GM20000 (cell line): Measurements from ENCODE around the gene ZKSCAN2.

Source experiments
- DNase-seq: peaks from one replicate; pipeline ENCODE4 v3.0.0; 2012; ENCODE audit warnings: low spot score
- TF ChIP-seq, protein P1 (sequence below): IDR thresholded peaks from 2 replicates; pipeline ENCODE4 v1.5.1; 2012; ENCODE audit warnings: mild to moderate bottlenecking, control low read depth; ENCODE audit errors: extremely low read depth, missing control alignments

The ZKSCAN2 gene

DNA sequence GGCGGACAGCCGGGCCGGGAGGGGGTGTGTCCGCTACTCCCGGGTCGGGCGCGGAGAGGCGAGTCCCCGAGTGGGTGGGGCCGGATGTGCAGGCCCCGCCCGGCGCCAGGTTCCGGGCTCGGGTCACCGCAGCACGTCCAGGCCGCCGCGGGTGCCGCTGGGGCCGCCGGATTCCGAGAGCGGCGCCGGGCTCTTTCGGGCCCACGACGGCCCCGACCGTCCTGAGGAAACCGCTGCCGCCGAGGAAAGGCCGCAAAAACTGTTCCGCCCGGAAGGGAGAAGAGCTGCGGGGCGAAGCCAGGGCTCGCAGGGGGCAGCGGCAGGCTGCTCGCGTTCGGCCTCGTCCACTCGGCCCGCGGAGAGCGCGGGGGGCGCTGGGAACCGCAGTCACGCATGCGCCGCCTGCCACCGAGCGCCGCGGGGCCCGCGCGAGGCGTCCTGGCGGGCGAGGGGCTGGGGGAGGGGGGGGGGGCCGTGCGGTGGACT, at the start of gene ZKSCAN2:
TSS of gene ZKSCAN2 (minus strand) at position 376 of the 486 bp plus-strand sequence. CDS start 718 bp downstream, outside the sequence.
- TF ChIP-seq, protein P1, sequence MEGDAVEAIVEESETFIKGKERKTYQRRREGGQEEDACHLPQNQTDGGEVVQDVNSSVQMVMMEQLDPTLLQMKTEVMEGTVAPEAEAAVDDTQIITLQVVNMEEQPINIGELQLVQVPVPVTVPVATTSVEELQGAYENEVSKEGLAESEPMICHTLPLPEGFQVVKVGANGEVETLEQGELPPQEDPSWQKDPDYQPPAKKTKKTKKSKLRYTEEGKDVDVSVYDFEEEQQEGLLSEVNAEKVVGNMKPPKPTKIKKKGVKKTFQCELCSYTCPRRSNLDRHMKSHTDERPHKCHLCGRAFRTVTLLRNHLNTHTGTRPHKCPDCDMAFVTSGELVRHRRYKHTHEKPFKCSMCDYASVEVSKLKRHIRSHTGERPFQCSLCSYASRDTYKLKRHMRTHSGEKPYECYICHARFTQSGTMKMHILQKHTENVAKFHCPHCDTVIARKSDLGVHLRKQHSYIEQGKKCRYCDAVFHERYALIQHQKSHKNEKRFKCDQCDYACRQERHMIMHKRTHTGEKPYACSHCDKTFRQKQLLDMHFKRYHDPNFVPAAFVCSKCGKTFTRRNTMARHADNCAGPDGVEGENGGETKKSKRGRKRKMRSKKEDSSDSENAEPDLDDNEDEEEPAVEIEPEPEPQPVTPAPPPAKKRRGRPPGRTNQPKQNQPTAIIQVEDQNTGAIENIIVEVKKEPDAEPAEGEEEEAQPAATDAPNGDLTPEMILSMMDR: no peak
- DNase-seq: peak; percentile 94

GRCh38 chr16:25299792-25300590, 42.3 kb upstream of the ZKSCAN2 start:
- TF ChIP-seq, protein P1: no peak
- DNase-seq: no peak

- no peak for DNase-seq
- TF ChIP-seq, protein P1: no peak
Observed at GRCh38 chr16:25298165-25298872, 40.7 kb upstream of the ZKSCAN2 start.

DNA sequence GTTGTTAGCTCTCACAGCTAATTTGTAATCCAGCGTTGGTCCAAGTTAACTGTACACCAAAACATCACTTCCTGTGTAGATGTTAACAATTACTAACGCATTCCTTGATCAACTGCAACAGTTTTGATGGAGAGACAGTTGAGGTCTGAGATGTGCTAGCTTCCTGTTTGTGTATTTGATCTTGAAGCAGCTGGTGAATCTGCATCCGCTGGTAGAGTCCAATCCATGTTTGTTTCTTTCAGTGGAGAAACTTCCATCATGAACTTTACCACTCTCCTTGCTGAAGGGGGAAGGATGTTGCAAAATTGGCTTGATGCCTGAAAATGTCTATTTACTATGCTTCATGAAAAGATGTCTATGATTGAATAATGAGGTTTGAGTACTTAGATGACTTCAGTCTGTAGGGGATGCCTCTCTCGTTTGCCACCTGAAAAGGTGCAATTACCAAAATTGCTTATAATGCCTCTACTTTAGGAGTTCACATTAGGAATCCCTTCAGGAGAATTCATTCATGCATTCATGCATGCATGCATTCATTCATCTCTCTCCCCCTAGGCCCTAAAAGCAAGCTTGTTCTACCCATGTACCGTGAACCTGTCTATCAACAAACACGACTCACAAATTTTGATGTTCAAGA, 39.6 kb upstream of the ZKSCAN2 start:
- TF ChIP-seq, protein P1: no peak
- DNase-seq: no peak

DNA sequence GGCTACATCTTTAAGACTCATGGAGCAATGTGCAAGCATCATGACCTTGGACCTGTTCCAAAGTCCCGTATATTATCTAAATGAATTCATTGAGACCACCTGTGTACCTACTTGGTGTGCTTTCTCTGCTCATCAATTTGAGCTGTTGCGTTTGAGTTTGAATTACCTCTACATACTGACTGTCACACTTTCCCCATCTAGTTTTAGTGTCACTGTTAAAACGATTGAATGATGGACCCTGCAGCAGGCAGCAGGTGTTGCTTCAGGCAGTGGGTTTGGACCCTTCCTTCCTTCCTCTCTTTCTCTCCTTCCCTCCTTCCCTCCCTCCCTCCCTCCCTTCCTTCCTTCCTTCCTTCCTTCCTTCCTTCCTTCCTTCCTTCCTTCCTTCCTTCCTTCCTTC, 33.9 kb upstream of the ZKSCAN2 start:
- no peak for DNase-seq
- TF ChIP-seq, protein P1: no peak

DNA sequence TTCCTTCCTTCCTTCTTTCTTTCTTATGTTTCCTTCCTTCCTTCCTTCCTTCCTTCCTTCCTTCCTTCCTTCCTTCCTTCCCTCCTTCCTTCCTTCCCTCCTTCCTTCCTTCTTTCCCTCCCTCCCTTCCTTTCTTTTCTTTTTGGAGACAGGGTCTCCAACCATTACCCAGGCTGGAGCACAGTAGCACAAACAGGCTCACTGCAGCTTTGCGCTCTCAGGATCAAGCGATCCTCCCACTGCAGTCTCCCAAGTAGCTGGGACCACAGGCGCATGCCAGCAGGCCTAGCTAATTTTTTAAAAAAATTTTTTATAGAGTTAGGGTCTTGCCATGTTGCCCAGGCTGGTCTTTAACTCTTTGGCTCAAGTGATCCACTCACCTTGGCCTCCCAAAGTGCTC, 31.8 kb upstream of the ZKSCAN2 start:
- no peak for DNase-seq
- TF ChIP-seq, protein P1: no peak
